Hepatocyte (in vitro differentiated cells): Measurements from ENCODE around the gene CCM2. TPM values are rescaled to one million over a fixed set of nuclear protein-coding genes. Genes with fewer than 3 reads are reported as not detected.

Source experiments
- DNase-seq: peaks from one replicate; pipeline ENCODE4 v3.0.0-alpha.2; 2016; ENCODE audit warnings: low spot score
- H2AFZ ChIP-seq: fragments of 200-600 bp; sonication (generic); 2 replicates; pipeline ENCODE4 v1.6.0; 2016; ENCODE audit warnings: antibody characterized with exemption, mild to moderate bottlenecking
- H3K27ac ChIP-seq: fragments of 200-600 bp; sonication (generic); 2 replicates; pipeline ENCODE4 v1.5.1; 2016; ENCODE audit warnings: mild to moderate bottlenecking
- H3K27me3 ChIP-seq: fragments of 200-600 bp; sonication (generic); 2 replicates; pipeline ENCODE4 v1.6.1; 2016
- H3K36me3 ChIP-seq: fragments of 200-600 bp; sonication (generic); replicated peaks from 2 replicates; pipeline ENCODE4 v1.5.1; 2016; ENCODE audit warnings: low read depth; ENCODE audit not compliant: insufficient read depth
- H3K4me1 ChIP-seq: fragments of 200-600 bp; sonication (generic); 2 replicates; pipeline ENCODE4 v1.5.1; 2016; ENCODE audit warnings: mild to moderate bottlenecking, moderate library complexity; ENCODE audit not compliant: insufficient read depth
- H3K4me2 ChIP-seq: fragments of 200-600 bp; sonication (generic); 2 replicates; pipeline ENCODE4 v1.6.0; 2016
- H3K4me3 ChIP-seq: fragments of 200-600 bp; sonication (generic); 2 replicates; pipeline ENCODE4 v1.5.1; 2016; ENCODE audit warnings: mild to moderate bottlenecking
- H3K79me2 ChIP-seq: fragments of 200-600 bp; sonication (generic); 2 replicates; pipeline ENCODE4 v1.6.0; 2017; ENCODE audit warnings: mild to moderate bottlenecking
- H3K9me2 ChIP-seq: fragments of 200-600 bp; sonication (generic); replicated peaks from 2 replicates; pipeline ENCODE4 v1.6.0; 2017; ENCODE audit warnings: mild to moderate bottlenecking; ENCODE audit not compliant: insufficient read depth
- H3K9me3 ChIP-seq: fragments of 200-600 bp; sonication (generic); 2 replicates; pipeline ENCODE4 v1.5.1; 2016; ENCODE audit warnings: low read depth, mild to moderate bottlenecking
- H4K20me1 ChIP-seq: fragments of 200-600 bp; sonication (generic); 2 replicates; pipeline ENCODE4 v1.6.0; 2016; ENCODE audit warnings: mild to moderate bottlenecking; ENCODE audit not compliant: insufficient read depth, poor library complexity, severe bottlenecking
- CTCF ChIP-seq: fragments of 200-600 bp; sonication (generic); IDR thresholded peaks from 2 replicates; pipeline ENCODE4 v1.5.1; 2016; ENCODE audit warnings: antibody characterized with exemption, mild to moderate bottlenecking; ENCODE audit not compliant: poor library complexity
- EZH2 ChIP-seq: fragments of 200-600 bp; sonication (generic); IDR thresholded peaks from 2 replicates; pipeline ENCODE4 v1.6.1; 2016; ENCODE audit warnings: antibody characterized with exemption, mild to moderate bottlenecking, borderline replicate concordance
- EZH2phosphoT487 ChIP-seq: fragments of 200-600 bp; sonication (generic); IDR thresholded peaks from one replicate; pipeline ENCODE4 v1.6.1; 2018; ENCODE audit warnings: antibody characterized with exemption, mild to moderate bottlenecking, low read depth, moderate library complexity; ENCODE audit not compliant: unreplicated experiment, severe bottlenecking
- WGBS: methylation state at CpG from one replicate; pipeline ENCODE4 v1.1.6; 2016; ENCODE audit warnings: low lambda C conversion rate; ENCODE audit errors: missing lambda C conversion rate; 5-methylcytosine and 5-hydroxymethylcytosine counted together
- polyA plus RNA-seq: library from polyadenylated mRNA; unstranded; fragments of >200 nt; fragmentation: Nextera tagmentation; extraction: Ambion mirVana; gene quantifications from 2 replicates; pipeline ENCODE4 v1.2.1, GENCODE V29; 2016
- total RNA-seq: library from RNA; depleted of rRNA; stranded (reverse); fragments of >200 nt; gene quantifications from 2 replicates; pipeline ENCODE4 v1.2.3, GENCODE V29; 2014

The CCM2 gene
- total and polyA plus RNA-seq, 2 experiments from 2014 or later = 32.2 to 57.1 TPM

DNA sequence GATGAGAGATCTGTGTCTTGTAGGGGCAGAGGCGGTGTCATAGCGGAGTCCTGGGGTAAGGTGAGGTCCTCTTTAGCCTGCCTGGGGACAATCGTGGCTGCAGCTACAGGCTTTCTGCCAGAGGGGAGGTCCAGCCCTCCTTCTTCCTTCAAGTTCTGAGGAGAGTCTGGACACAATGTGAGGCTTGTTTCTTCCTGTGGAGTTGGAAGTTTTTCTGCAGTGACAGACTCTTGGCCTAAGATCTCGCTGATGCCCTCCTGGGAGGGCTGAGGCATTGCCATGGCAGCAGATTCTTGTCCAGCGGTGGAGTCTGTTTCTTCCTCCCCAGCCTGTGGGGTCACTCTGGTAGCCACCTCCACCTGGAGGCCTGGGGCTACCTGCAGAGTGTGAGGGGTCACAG, 84.3 kb downstream of the CCM2 start:
- H3K4me1 ChIP-seq = peaks cover 2% of the 10 kb centered on the region
- no peaks in the 10 kb centered on the region for H3K9me2 ChIP-seq
- H2AFZ ChIP-seq = no peak overlapping the region
- no peak for DNase-seq
- no peaks in the 10 kb centered on the region for H3K79me2 ChIP-seq
- no peak for TF ChIP-seq CTCF
- H3K4me2 ChIP-seq = no peak overlapping the region
- 88% methylated on average over 5 of the region's 5 CpGs for WGBS
- no peak overlapping the region for H3K27ac ChIP-seq
- no peaks in the 10 kb centered on the region for H4K20me1 ChIP-seq
- no peaks in the 10 kb centered on the region for H3K9me3 ChIP-seq
- H3K36me3 ChIP-seq = no peaks in the 10 kb centered on the region
- no peak overlapping the region for H3K4me3 ChIP-seq
- H3K27me3 ChIP-seq = no peaks in the 10 kb centered on the region

- Histone ChIP-seq H3K9me2 (no peaks in the 10 kb centered on the region), H3K27me3 (no peaks in the 10 kb centered on the region), H4K20me1 (no peaks in the 10 kb centered on the region), H3K4me3 (no peak overlapping the region), H3K4me1 (peaks cover 2% of the 10 kb centered on the region), H3K27ac (no peak overlapping the region), H3K4me2 (no peak overlapping the region), H3K79me2 (no peaks in the 10 kb centered on the region), H3K9me3 (no peaks in the 10 kb centered on the region), H2AFZ (no peak overlapping the region), H3K36me3 (no peaks in the 10 kb centered on the region)
- DNase-seq = no peak
- WGBS = 80% methylated on average over 24 of the region's 24 CpGs
- no peak for TF ChIP-seq EZH2
- TF ChIP-seq CTCF = no peak
- TF ChIP-seq EZH2phosphoT487 = no peak
Measured at GRCh38 chr7:45084901-45085618, 85.1 kb downstream of the CCM2 start.

GRCh38 chr7:45085619-45086200, 85.7 kb downstream of the CCM2 start:
- Histone ChIP-seq H2AFZ (no peak overlapping the region), H3K4me2 (no peak overlapping the region), H3K4me3 (no peak overlapping the region), H3K9me3 (no peaks in the 10 kb centered on the region), H3K36me3 (no peaks in the 10 kb centered on the region), H3K4me1 (peaks cover 2% of the 10 kb centered on the region), H3K9me2 (no peaks in the 10 kb centered on the region), H4K20me1 (no peaks in the 10 kb centered on the region), H3K27ac (no peak overlapping the region), H3K27me3 (no peaks in the 10 kb centered on the region), H3K79me2 (no peaks in the 10 kb centered on the region)
- 87% methylated on average over 17 of the region's 23 CpGs for WGBS
- TF ChIP-seq EZH2phosphoT487 (no peak), EZH2 (no peak), CTCF (no peak)
- no peak for DNase-seq
